GM12801 (cell line): ENCODE data around the gene GPR22.

ENCODE experiments used
- TF ChIP-seq, protein P1 (sequence below): IDR thresholded peaks from one replicate; pipeline ENCODE4 v1.5.1; 2011; ENCODE audit warnings: control low read depth; ENCODE audit not compliant: insufficient read length; ENCODE audit errors: extremely low read depth

Gene GPR22

DNA sequence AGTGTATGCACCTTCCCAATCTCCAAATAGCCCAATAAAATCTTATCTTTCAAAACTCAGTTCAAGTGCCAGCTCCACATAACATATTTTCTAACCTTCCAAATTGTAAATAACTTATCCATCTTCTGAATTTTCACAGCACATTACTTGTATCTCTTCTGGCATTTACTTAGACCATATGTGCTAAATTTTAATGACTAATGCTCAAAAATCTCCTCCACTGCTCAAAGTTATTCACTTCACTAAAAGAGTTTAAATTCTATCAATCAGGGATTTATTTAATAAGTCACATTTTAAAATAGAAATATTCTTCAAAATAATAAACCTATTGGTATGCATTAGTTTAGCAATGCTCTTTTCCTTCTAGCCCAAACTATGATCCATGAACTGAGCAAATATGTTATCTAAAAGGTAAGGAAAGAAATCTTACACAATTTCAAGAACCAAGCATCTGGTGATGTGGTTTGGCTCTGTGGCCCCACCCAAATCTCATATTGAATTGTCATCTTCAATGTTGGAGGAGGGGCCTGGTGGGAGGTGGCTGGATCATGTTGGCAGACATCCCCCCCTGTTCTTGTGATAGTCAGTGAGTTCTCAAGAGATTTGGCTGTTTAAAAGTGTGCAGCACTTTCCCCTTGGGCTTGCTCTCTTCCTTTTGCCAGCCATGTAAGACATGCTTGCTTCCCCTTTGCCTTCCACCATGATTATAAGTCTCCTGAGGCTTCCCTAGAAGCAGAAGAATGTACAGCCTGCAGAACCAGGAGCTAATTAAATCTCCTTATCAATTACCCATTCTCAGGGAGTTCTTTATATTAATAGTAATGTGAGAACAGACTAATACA is 28.1 kb upstream of the GPR22 start:
- TF ChIP-seq, protein P1, sequence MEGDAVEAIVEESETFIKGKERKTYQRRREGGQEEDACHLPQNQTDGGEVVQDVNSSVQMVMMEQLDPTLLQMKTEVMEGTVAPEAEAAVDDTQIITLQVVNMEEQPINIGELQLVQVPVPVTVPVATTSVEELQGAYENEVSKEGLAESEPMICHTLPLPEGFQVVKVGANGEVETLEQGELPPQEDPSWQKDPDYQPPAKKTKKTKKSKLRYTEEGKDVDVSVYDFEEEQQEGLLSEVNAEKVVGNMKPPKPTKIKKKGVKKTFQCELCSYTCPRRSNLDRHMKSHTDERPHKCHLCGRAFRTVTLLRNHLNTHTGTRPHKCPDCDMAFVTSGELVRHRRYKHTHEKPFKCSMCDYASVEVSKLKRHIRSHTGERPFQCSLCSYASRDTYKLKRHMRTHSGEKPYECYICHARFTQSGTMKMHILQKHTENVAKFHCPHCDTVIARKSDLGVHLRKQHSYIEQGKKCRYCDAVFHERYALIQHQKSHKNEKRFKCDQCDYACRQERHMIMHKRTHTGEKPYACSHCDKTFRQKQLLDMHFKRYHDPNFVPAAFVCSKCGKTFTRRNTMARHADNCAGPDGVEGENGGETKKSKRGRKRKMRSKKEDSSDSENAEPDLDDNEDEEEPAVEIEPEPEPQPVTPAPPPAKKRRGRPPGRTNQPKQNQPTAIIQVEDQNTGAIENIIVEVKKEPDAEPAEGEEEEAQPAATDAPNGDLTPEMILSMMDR: no peak

DNA sequence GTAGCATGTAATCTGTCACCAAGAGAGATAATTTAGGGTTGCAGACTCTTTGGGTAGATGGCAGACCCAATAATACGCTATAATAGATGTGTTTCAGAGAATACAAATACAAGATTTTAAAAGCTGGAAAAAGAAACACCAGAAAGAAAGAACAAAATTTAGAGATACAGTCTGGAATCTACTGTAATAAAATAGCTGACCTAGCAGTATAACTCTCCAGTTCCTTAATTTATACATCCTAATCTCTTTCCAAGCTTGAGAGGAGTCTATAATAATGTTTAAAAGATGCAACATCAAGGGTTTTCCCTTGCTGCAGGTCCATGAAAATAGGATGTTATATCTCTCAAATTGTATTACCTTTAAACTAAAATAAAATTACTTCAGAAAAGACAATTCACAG is 27.2 kb upstream of the GPR22 start:
- TF ChIP-seq, protein P1: no peak

DNA sequence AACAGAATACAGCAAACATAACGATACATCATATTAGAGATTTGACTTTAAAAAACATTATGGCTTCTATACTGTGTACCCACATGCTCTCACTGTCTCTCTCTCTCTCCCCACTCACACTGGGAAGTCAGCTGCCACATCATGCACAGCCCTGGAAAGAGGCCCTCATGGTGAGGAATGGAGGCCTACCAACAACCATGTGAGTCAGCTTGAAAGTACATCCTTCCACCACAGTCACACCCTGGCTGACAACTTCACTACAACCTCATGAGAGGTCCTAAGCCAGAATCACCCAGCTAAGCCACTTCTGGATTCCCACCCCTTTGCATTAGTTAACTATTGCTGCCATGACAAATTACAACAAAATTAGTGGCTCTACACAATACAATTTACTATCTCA is 23.3 kb upstream of the GPR22 start:
- TF ChIP-seq, protein P1: no peak

DNA sequence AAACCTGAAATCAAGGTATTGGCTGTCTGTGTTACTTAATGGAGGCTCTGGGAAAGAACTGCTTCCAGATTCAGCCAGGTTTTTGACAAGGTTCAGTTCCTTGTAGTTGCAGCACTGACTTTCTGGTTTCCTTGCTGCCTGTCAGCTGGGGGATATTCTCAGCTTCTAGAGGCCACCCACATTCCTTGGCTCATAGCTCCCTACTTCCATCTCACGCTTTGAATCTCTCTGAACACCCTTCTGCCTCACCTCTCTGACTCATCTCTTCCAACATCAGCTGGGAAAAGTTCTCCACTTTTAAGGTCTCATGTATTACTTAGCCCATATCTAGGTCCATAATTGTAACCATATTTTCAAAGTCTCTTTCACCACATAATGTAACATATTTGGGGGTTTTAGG is 22.9 kb upstream of the GPR22 start:
- TF ChIP-seq, protein P1: no peak

DNA sequence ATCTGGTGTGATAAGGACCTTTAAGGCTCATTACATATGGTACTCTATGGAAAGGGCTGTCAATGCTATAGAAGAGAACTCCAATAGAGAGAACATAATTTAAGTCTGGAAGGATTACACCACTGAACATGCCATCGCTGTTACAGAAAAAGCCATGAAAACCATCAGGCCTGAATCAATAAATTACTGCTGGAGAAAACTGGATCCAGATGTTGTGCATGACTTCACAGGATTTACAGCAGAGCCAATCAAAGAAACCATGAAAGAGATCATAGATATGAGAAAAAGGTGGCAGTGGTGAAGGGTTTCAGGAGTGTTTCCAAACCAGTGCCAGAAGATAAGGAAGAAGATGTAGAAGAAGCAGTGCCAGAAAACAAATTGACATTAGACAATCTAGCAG is 18.9 kb upstream of the GPR22 start:
- TF ChIP-seq, protein P1: no peak

DNA sequence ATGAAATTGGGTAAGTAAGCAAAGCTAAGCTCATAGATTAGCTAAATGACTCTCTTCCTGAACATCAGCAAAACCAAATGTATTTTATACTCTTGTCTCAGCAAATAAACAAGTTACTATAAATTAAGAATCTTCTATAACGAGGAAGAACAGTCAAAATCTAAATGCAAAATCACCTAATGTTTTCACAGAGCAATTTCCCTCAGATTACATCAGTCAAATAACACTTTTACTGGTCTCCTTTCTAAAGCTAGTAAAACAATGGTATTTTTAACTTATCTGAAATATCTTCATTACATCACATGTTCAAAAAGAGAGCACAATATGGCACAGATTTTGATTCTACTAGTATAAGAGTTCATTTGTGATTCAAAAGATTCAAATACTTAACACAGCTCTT is 16.5 kb upstream of the GPR22 start:
- TF ChIP-seq, protein P1: no peak

DNA sequence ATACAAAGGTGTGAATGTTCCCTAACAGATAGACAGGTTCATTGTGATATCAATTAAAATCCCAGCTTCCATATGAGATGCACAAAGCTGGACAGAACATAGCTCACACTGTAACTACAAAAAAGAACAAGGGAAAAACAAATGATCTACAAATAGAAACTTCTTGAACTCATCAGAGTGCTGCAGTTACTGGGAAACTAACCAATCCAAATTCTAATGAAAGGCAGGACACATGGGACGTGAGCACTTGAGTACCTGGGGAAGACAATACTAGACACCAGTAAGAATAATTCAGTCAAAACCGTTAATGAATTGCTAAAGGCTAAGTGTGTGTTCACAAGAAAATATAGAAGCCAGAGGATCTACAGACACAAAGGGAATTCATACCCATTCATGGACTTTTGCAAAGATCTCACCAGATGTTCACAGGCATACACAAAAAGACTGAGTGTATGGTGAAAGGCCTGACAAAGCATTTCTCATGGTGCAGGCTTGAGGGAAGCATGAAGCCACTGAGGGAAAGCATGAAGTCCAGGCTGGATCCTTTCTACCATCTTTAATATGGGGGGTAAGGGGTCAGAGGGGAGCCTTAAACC is 7.8 kb upstream of the GPR22 start:
- TF ChIP-seq, protein P1: no peak
